ENCODE data around the gene DUS2. TPM values are rescaled to one million over a fixed set of nuclear protein-coding genes. Genes with fewer than 3 reads are reported as not detected.

The DUS2 gene
- total and polyA plus RNA-seq, 9 of the 15 experiments (the other 6 are each of a cell fraction or from before 2014, with no cell fraction given): 5.8 to 22.5 (median 20.6) TPM

DNA sequence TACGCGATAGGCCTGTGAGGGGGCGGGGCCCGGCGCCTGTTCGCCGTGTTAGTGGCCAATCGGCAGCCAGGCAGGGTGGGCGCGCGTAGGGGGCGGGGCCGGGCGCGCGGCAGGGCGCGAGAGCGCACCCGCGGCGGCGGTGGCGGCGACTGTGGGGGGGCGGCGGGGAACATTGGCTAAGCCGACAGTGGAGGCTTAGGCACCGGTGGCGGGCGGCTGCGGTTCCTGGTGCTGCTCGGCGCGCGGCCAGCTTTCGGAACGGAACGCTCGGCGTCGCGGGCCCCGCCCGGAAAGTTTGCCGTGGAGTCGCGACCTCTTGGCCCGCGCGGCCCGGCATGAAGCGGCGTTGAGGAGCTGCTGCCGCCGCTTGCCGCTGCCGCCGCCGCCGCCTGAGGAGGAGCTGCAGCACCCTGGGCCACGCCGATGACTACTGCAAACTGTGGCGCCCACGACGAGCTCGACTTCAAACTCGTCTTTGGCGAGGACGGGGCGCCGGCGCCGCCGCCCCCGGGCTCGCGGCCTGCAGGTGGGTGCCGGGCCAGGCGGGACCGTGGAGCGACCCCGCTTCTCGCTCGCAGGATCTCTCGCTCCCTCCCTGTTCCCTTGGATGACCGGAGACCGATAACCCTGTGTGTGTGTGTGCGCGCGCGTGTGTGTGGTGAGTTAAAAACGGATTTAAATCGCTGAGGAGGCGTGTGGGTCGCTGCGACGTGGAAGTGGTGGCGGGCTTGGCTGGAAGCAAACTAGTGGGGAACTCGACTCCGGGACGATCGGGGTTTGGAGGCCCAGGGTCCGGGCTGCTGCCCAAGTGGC lies 62.4 kb downstream of the DUS2 start, which contains the start of gene NFATC3 (continued):
- TF ChIP-seq SETDB1 (IDR thresholded peaks at IDR 0.05; ENCODE audit: low read length) (no peak), DMBX1 (CRISPR knock-in tag; IDR thresholded peaks at IDR 0.05; ENCODE audit: borderline replicate concordance) (no peak), CHD1 (IDR thresholded peaks at IDR 0.05; ENCODE audit: low read length) (no peak), MED1 (CRISPR knock-in tag; IDR thresholded peaks at IDR 0.05; ENCODE audit: borderline replicate concordance) (no peak), HLTF (IDR thresholded peaks at IDR 0.05) (no peak), CCAR2 (IDR thresholded peaks at IDR 0.05; ENCODE audit: low read depth, low read length) (no peak), ZNF668 (CRISPR knock-in tag; IDR thresholded peaks at IDR 0.05) (no peak), LCOR (CRISPR knock-in tag; IDR thresholded peaks at IDR 0.05) (no peak; the same call in 1 of the 2 replicates), ZNF561 (CRISPR knock-in tag; conservative IDR thresholded peaks at IDR 0.05) (no peak), SMAD3 (CRISPR knock-in tag; conservative IDR thresholded peaks at IDR 0.05) (no peak), MYBL2 (IDR thresholded peaks at IDR 0.05; ENCODE audit: low read depth) (no peak), MYBL2 (CRISPR knock-in tag; IDR thresholded peaks at IDR 0.05; ENCODE audit: borderline replicate concordance) (no peak), BACH1 (tag; IDR thresholded peaks at IDR 0.05) (no peak), ZNF224 (CRISPR knock-in tag; IDR thresholded peaks at IDR 0.05) (no peak), HNRNPL (IDR thresholded peaks at IDR 0.05; ENCODE audit: low read depth, low read length) (0 out of 2 replicates have a peak, but pooled peaks have one; percentile 22), RBFOX2 (IDR thresholded peaks at IDR 0.05; ENCODE audit: low read depth, low read length) (peak; percentile 78)
- TF ChIP-seq, protein P1, sequence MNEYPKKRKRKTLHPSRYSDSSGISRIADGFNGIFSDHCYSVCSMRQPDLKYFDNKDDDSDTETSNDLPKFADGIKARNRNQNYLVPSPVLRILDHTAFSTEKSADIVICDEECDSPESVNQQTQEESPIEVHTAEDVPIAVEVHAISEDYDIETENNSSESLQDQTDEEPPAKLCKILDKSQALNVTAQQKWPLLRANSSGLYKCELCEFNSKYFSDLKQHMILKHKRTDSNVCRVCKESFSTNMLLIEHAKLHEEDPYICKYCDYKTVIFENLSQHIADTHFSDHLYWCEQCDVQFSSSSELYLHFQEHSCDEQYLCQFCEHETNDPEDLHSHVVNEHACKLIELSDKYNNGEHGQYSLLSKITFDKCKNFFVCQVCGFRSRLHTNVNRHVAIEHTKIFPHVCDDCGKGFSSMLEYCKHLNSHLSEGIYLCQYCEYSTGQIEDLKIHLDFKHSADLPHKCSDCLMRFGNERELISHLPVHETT (CRISPR knock-in tag; conservative IDR thresholded peaks at IDR 0.05 in 1 of 2, IDR thresholded peaks at IDR 0.05 in 1 of 2): peak in 1 of 2 experiments; percentile 80; a peak in 2 of 4 replicates
- TF ChIP-seq, protein P2, sequence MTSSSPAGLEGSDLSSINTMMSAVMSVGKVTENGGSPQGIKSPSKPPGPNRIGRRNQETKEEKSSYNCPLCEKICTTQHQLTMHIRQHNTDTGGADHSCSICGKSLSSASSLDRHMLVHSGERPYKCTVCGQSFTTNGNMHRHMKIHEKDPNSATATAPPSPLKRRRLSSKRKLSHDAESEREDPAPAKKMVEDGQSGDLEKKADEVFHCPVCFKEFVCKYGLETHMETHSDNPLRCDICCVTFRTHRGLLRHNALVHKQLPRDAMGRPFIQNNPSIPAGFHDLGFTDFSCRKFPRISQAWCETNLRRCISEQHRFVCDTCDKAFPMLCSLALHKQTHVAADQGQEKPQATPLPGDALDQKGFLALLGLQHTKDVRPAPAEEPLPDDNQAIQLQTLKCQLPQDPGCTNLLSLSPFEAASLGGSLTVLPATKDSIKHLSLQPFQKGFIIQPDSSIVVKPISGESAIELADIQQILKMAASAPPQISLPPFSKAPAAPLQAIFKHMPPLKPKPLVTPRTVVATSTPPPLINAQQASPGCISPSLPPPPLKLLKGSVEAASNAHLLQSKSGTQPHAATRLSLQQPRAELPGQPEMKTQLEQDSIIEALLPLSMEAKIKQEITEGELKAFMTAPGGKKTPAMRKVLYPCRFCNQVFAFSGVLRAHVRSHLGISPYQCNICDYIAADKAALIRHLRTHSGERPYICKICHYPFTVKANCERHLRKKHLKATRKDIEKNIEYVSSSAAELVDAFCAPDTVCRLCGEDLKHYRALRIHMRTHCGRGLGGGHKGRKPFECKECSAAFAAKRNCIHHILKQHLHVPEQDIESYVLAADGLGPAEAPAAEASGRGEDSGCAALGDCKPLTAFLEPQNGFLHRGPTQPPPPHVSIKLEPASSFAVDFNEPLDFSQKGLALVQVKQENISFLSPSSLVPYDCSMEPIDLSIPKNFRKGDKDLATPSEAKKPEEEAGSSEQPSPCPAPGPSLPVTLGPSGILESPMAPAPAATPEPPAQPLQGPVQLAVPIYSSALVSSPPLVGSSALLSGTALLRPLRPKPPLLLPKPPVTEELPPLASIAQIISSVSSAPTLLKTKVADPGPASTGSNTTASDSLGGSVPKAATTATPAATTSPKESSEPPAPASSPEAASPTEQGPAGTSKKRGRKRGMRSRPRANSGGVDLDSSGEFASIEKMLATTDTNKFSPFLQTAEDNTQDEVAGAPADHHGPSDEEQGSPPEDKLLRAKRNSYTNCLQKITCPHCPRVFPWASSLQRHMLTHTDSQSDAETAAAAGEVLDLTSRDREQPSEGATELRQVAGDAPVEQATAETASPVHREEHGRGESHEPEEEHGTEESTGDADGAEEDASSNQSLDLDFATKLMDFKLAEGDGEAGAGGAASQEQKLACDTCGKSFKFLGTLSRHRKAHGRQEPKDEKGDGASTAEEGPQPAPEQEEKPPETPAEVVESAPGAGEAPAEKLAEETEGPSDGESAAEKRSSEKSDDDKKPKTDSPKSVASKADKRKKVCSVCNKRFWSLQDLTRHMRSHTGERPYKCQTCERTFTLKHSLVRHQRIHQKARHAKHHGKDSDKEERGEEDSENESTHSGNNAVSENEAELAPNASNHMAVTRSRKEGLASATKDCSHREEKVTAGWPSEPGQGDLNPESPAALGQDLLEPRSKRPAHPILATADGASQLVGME (CRISPR knock-in tag; IDR thresholded peaks at IDR 0.05): no peak
- TF ChIP-seq, protein P3, sequence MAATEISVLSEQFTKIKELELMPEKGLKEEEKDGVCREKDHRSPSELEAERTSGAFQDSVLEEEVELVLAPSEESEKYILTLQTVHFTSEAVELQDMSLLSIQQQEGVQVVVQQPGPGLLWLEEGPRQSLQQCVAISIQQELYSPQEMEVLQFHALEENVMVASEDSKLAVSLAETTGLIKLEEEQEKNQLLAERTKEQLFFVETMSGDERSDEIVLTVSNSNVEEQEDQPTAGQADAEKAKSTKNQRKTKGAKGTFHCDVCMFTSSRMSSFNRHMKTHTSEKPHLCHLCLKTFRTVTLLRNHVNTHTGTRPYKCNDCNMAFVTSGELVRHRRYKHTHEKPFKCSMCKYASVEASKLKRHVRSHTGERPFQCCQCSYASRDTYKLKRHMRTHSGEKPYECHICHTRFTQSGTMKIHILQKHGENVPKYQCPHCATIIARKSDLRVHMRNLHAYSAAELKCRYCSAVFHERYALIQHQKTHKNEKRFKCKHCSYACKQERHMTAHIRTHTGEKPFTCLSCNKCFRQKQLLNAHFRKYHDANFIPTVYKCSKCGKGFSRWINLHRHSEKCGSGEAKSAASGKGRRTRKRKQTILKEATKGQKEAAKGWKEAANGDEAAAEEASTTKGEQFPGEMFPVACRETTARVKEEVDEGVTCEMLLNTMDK (IDR thresholded peaks at IDR 0.05; ENCODE audit: borderline replicate concordance, insufficient read depth, low read depth, low read length, poor library complexity, severe bottlenecking): peak; percentile 11
